ENCODE data around the gene SULT1B1. TPM values are rescaled to one million over a fixed set of nuclear protein-coding genes. Genes with fewer than 3 reads are reported as not detected.

The SULT1B1 gene
- total and polyA plus RNA-seq, 2 donors (not counting 3 experiments of a cell fraction or from before 2014, with no cell fraction given): 45.0 to 59.5 TPM

DNA sequence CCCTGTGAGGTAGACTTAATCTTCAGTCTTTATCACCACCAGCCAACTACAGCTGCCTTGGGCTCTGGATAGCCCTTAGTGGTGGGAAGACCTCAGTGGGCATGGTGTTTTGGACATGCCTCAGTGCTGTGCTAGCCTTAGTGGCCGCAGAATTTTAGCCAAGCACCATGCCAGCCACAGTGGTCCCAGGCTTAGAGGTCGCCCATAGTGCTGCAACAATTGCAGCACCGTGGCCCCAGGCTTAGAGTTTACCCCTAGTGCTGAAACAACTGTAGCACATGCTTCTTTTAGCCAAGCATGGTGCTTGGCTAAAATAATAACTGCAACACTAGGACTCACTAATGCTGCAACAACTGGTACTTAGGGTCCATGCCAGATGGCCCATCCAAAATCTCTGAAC is 38.9 kb upstream of the SULT1B1 start:
- H3K4me1 ChIP-seq (ENCODE audit: control insufficient read depth, extremely low read depth, insufficient read depth, low read length): peaks cover 23% of the 10 kb centered on the region
- ChIA-PET CTCF (interaction anchor here (1.5 to 2.1 kb wide), 2 partner anchors 22 to 34 kb away, joined by 3 to 7 read pairs; no protein-coding TSS in a partner anchor), POLR2A (no interaction called here)
- no peaks in the 10 kb centered on the region for H3K27me3 ChIP-seq (ENCODE audit: control insufficient read depth in 2 of 2, insufficient read depth in 2 of 2, low read length in 2 of 2)
- H3K9me1 ChIP-seq (replicated peaks; ENCODE audit: control insufficient read depth, extremely low read depth, insufficient read depth, low read length): no peaks in the 10 kb centered on the region
- H2AFZ ChIP-seq (ENCODE audit: low read depth, low read length): no peak overlapping the region
- peak overlapping the region; percentile 97 for H3K27ac ChIP-seq (ENCODE audit: insufficient read depth, low read depth, low read length)
- no peak for FAIRE-seq
- TF ChIP-seq GATA2 (IDR thresholded peaks at IDR 0.05; ENCODE audit: insufficient read depth, insufficient read length, low read depth, low read length) (no peak), EZH2 (IDR thresholded peaks at IDR 0.05; ENCODE audit: borderline replicate concordance, low read depth, low read length, severe bottlenecking) (no peak), MYC (IDR thresholded peaks at IDR 0.05; ENCODE audit: low read depth, low read length) (no peak), POLR2A (IDR thresholded peaks at IDR 0.05; ENCODE audit: low read depth, low read length) (no peak), FOS (IDR thresholded peaks at IDR 0.05; ENCODE audit: borderline replicate concordance, insufficient read depth, low read length) (no peak), POLR2AphosphoS5 (IDR thresholded peaks at IDR 0.05; ENCODE audit: insufficient read depth, low read depth, low read length) (no peak)
- TF ChIP-seq, protein P1, sequence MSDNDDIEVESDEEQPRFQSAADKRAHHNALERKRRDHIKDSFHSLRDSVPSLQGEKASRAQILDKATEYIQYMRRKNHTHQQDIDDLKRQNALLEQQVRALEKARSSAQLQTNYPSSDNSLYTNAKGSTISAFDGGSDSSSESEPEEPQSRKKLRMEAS (IDR thresholded peaks at IDR 0.05; ENCODE audit: insufficient read depth, insufficient read length): no peak
- TF ChIP-seq, protein P2, sequence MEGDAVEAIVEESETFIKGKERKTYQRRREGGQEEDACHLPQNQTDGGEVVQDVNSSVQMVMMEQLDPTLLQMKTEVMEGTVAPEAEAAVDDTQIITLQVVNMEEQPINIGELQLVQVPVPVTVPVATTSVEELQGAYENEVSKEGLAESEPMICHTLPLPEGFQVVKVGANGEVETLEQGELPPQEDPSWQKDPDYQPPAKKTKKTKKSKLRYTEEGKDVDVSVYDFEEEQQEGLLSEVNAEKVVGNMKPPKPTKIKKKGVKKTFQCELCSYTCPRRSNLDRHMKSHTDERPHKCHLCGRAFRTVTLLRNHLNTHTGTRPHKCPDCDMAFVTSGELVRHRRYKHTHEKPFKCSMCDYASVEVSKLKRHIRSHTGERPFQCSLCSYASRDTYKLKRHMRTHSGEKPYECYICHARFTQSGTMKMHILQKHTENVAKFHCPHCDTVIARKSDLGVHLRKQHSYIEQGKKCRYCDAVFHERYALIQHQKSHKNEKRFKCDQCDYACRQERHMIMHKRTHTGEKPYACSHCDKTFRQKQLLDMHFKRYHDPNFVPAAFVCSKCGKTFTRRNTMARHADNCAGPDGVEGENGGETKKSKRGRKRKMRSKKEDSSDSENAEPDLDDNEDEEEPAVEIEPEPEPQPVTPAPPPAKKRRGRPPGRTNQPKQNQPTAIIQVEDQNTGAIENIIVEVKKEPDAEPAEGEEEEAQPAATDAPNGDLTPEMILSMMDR (IDR thresholded peaks at IDR 0.05; ENCODE audit: extremely low read depth in 1 of 2, insufficient read depth in 1 of 2, low read depth in 1 of 2, low read length in 2 of 2): no peak
- H3K4me2 ChIP-seq (ENCODE audit: insufficient read depth, low read length): no peak overlapping the region
- H3K9ac ChIP-seq (replicated peaks; ENCODE audit: extremely low read depth, insufficient read depth, low read length): no peak overlapping the region
- intact Hi-C loops (cut with micrococcal nuclease) (no loop called here), dilution Hi-C loops (cut with MboI; ENCODE audit: extremely low pct_ligation_motif_present, low sequenced_read_pairs) (no loop called here)
- no peaks in the 10 kb centered on the region for H3K36me3 ChIP-seq (ENCODE audit: control insufficient read depth in 2 of 2, extremely low read depth in 1 of 2, insufficient read depth in 2 of 2, low read length in 2 of 2)
- no peaks in the 10 kb centered on the region for H4K20me1 ChIP-seq (replicated peaks; ENCODE audit: control insufficient read depth, extremely low read depth, insufficient read depth, low read length)
- no peak overlapping the region for H3K4me3 ChIP-seq (replicated peaks in 1 of 3; ENCODE audit: insufficient read depth in 1 of 3, low read depth in 1 of 3, low read length in 3 of 3)
- no TSS peak for BruUV-seq (replicated peaks)
- no peak for DNase-seq (ENCODE audit: low read depth, low spot score)
- H3K79me2 ChIP-seq (ENCODE audit: control insufficient read depth, insufficient read depth, low read length): no peaks in the 10 kb centered on the region
- no peaks in the 10 kb centered on the region for H3K9me3 ChIP-seq (replicated peaks; ENCODE audit: control insufficient read depth, insufficient read depth, low read length)

All from endothelial cell of umbilical vein (primary cell).